Measurements from ENCODE around the gene RCOR1. TPM values are rescaled to one million over a fixed set of nuclear protein-coding genes. Genes with fewer than 3 reads are reported as not detected.
"Not testable (repeated sequence)": the region's sequence is repeated elsewhere in the genome, so short reads cannot be mapped to it uniquely, and the experiment has no call there.

RCOR1 gene
- polyA plus RNA-seq, 1 experiment = 16.7 TPM

GRCh38 chr14:102630405-102630804, 38.0 kb downstream of the RCOR1 start:
- no peak for DNase-seq (ENCODE audit: low read depth, low spot score)
- TF ChIP-seq CTCF (IDR thresholded peaks at IDR 0.05; ENCODE audit: low read depth, low read length) = no peak
- no peaks in the 10 kb centered on the region for H3K9me3 ChIP-seq (ENCODE audit: control insufficient read depth, insufficient read depth, low read length)

DNA sequence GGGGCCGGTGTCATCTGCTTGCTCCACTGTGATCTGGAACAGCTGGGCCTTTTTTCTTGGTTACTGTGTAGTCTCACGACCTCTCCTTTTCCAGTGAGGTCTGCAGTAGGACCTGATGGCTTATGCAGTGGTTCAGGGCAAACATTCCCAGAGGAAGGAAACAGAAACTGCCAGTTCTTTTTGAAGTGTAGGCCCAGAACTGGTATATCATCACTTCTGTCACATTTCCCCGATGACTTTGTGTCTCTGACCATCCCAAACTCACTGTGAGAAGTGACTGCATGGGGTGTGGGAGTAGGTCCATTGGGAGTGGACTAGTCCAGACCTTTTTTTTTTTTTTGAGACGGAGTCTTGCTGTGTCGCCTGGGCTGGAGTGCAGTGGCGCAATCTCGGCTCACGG, 38.4 kb downstream of the RCOR1 start:
- ChIA-PET POLR2A (no interaction called here), CTCF (interaction anchor here (1.4 to 2.4 kb wide), 2 partner anchors 9 to 36 kb away, joined by 3 to 9 read pairs; no protein-coding TSS in a partner anchor)
- Histone ChIP-seq H3K27me3 (ENCODE audit: control insufficient read depth, insufficient read depth, low read length) (no peaks in the 10 kb centered on the region), H3K4me3 (ENCODE audit: low read depth, low read length) (no peak overlapping the region), H3K27ac (ENCODE audit: low read depth, low read length) (no peak overlapping the region), H3K9me3 (ENCODE audit: control insufficient read depth, insufficient read depth, low read length) (no peaks in the 10 kb centered on the region)
- no peak for TF ChIP-seq CTCF (IDR thresholded peaks at IDR 0.05; ENCODE audit: low read depth, low read length)
- no peak for DNase-seq (ENCODE audit: low read depth, low spot score)

More at GRCh38 chr14:102630405-102630804, 38.0 kb downstream of the RCOR1 start:
- POLR2A ChIA-PET = no interaction called here
- Histone ChIP-seq H3K27me3 (ENCODE audit: control insufficient read depth, insufficient read depth, low read length) (no peaks in the 10 kb centered on the region), H3K27ac (ENCODE audit: low read depth, low read length) (no peak overlapping the region), H3K4me3 (ENCODE audit: low read depth, low read length) (no peak overlapping the region)
- CTCF ChIA-PET = interaction anchor here (1.4 to 2.4 kb wide), 2 partner anchors 9 to 36 kb away, joined by 3 to 9 read pairs; no protein-coding TSS in a partner anchor

DNA sequence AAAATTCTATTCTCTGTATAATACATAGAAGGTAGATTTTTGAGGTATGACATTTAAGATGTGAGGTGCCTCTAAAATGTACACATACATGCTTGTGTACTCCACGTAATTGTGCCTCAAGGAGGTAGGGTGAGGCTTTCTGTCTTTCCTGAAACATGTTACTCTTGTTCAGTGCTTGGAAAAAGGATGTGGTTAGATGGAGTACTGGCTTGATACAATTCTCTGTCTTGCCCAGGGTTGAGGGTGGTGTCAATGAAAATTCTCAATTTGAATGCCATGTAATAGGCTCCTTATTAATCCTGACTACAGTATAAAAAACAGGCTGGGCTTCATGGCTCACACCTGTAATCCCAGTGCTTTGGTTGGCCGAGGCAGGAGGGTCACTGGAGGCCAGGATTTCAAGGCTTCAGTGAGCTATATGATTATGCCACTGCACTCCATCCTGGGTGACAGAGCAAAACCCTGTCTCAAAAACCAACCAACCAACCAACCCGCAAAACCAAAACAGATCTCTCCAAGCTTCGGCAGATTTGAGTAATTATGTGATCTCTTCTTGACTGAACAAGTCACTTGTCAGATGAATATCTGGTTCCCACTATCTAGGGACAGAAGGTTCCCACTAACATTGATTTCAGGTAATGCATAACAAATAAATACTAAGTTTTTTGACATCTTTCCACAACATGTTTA, 41.6 kb downstream of the RCOR1 start:
- no peaks in the 10 kb centered on the region for H3K9me3 ChIP-seq (ENCODE audit: control insufficient read depth, insufficient read depth, low read length)
- ChIA-PET POLR2A (interaction anchor here (0.6 kb wide), 1 partner anchor 156 kb away, joined by 3 read pairs; no protein-coding TSS in a partner anchor), CTCF (interaction anchor here (0.5 to 0.6 kb wide), 2 partner anchors 40 to 610 kb away, joined by 3 to 4 read pairs; no protein-coding TSS in a partner anchor)
- no peak overlapping the region for H3K27ac ChIP-seq (ENCODE audit: low read depth, low read length)
- no peaks in the 10 kb centered on the region for H3K27me3 ChIP-seq (ENCODE audit: control insufficient read depth, insufficient read depth, low read length)
- no peak for DNase-seq (ENCODE audit: low read depth, low spot score)
- TF ChIP-seq CTCF (IDR thresholded peaks at IDR 0.05; ENCODE audit: low read depth, low read length) = no peak
- no peak overlapping the region for H3K4me3 ChIP-seq (ENCODE audit: low read depth, low read length)

- CTCF ChIA-PET; H3K4me3 ChIP-seq (ENCODE audit: low read depth, low read length); H3K27ac ChIP-seq (ENCODE audit: low read depth, low read length); H3K27me3 ChIP-seq (ENCODE audit: control insufficient read depth, insufficient read depth, low read length); H3K9me3 ChIP-seq (ENCODE audit: control insufficient read depth, insufficient read depth, low read length); DNase-seq (ENCODE audit: low read depth, low spot score): not testable (repeated sequence)
- POLR2A ChIA-PET = interaction anchor here (0.6 kb wide), 2 partner anchors 101 to 128 kb away, joined by 3 to 4 read pairs; no protein-coding TSS in a partner anchor
Observed at GRCh38 chr14:102639611-102640010, 47.2 kb downstream of the RCOR1 start.

DNA sequence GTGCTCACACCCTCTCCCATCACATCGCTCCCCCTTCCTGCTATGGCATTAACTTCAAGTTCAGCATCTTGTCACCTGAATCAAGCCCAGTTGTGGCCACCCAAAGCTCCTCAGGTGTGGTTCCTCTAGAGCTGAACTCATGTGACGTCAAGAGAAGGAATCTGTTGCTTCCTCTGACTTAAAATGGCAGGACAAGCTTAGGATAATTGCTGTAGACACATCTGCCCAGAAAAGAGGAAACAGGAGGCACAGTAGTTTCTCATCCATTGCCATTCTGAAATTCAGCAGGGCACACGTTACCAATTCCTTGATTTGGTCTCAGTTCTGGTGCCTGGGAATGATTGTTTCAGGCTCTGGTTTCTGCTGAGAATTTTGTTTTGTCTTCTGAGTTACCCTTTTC, 52.1 kb downstream of the RCOR1 start:
- H3K27ac ChIP-seq (ENCODE audit: low read depth, low read length) = no peak overlapping the region
- no peaks in the 10 kb centered on the region for H3K9me3 ChIP-seq (ENCODE audit: control insufficient read depth, insufficient read depth, low read length)
- ChIA-PET POLR2A (interaction anchor here (0.6 kb wide), 1 partner anchor 38 kb away, joined by 6 read pairs; no protein-coding TSS in a partner anchor), CTCF (no interaction called here)
- H3K27me3 ChIP-seq (ENCODE audit: control insufficient read depth, insufficient read depth, low read length) = no peaks in the 10 kb centered on the region
- TF ChIP-seq CTCF (IDR thresholded peaks at IDR 0.05; ENCODE audit: low read depth, low read length) = no peak
- no peak overlapping the region for H3K4me3 ChIP-seq (ENCODE audit: low read depth, low read length)
- DNase-seq (ENCODE audit: low read depth, low spot score) = no peak
